Frontal cortex (tissue), 4 donors: ENCODE results near the gene CH25H. TPM values are rescaled to one million over a fixed set of nuclear protein-coding genes. Genes with fewer than 3 reads are reported as not detected.
"Not testable (repeated sequence)": the region's sequence is repeated elsewhere in the genome, so short reads cannot be mapped to it uniquely, and the experiment has no call there.

ENCODE experiments used
- DNase-seq, 2 donors: peaks; one replicate each; pipeline ENCODE4 v3.0.0; 2012; ENCODE audit warnings: low spot score in 2 of 2
- FAIRE-seq: peaks from 2 replicates; lab custom pipeline; 2012; peaks lifted over from hg19 to GRCh38; lab: Jason Lieb, UNC
- total RNA-seq: library from RNA; depleted of rRNA; stranded (reverse); fragments of >200 nt; gene quantifications from one replicate; pipeline ENCODE4 v1.2.3, GENCODE V29; 2014
- donor health status: control.
- donor health status: control.
- donor health status: control.

The CH25H gene
- total RNA-seq, 1 donor from 2014 or later, result 0.82 TPM

DNA sequence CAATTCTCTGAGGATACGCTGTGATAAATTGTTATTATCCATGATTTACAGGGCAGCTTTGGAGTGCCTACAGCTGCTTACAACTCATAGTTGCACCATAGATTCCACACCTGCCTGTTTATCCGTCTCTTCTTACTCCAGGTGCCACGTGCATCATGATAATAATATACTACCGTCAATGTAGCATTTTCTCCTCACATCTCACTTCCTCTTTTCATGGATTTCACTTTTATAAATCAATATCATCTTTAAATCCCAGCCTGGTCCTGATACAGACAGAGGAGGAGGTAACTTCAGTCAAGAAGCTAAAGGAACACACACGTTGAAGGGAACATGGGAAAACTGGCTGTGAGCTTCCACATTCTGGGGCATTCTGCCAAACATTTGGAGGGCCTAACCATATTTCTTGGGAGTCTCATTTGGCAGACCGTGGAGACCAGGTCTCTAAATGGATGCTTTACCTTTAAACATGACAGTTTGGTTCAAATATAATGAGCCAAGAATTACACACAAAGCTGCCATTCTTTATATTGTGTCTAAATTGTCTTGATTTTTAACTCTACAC, 2.4 kb downstream of the CH25H start:
- no peak for FAIRE-seq
- DNase-seq, result no peak

DNA sequence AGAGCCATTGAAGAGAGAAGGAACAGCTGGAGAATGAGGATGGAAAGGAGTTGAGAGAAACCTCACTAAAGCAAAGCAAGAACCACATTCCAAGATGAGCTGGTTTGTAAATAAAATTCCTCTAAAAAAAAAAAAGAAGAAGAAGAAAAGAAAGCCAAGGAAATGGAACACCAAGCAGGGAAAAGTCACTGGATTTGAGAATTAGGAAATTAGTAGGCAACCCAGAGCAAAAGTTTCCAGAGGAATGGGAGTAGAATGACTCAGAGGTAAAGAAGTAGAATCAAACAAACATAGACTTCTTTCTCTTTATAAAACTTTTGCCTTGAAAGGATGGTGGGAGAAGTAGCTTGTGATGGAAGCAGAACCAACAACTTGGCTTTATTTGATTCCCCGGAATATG, 3.9 kb downstream of the CH25H start:
- no peak for DNase-seq
- no peak for FAIRE-seq

DNA sequence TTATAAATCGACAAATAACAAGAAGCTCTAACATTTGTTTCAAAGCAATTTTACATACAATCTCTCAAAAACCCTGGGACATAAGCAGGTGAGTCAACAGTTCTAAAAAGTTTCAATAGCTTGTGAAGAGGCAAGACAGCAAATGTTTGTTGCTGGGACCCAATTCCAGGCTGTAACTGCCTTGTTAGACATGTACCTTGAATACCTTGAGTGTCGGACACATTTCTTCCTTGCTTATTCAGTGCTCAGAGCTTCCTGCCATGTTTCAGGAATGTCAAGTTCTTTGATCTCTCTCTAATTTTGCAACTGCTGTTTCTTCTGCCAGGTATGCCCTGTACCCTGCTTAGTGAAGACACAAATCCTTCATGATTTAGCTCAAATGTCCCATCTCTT, 5.1 kb downstream of the CH25H start:
- FAIRE-seq (no peak), DNase-seq (no peak)

DNA sequence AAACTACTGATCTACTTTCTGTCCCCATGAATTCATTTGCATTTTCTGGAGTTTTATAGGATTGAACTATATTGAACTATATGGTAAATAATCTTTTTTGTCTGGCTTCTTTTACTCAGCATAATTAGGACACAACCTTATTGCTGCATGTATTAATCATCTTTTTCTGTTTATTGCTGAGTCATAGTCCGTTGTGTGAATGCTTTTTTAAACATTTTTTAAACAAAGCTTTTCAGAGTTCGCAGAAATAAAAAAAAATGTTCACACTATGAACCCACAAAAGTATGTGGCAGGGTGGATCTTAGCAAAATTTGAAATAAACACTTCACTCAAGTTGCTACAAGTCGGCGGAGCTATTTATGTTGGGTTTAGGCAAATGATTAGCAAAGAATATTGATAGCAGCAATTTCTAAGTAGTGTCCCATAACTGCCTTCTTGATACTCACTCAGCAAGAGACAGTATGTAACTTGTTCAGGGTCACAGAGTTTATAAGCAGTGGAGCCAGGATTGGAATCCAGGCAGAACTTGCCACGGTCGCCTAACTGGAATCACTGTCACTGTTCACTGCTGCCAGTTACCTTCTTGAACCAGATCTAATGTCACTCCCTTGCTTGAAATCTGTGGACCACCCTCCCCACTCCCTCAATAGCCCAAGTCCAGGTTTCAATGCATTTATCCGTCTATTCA, 5.6 kb downstream of the CH25H start:
- FAIRE-seq, result no peak

DNA sequence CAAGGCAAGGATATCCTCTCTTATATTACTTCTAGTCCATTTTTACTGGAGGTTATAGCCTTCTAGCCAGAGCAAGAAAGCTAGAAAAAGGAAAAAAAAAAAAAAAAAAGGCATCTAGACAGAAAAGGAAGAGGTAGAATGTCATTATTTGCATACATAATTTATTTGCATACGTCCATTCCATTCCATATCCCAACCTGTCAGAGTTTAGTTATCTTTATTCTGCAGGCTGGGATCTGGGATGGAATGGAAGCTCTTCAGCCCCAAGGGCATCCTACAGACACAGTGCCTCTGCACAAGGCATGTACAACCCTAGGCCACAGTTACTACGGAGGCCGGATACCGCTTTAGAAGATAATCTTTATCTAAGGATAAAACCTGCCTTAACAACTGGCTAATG, 9.6 kb downstream of the CH25H start:
- FAIRE-seq, result no peak

More for the DNA sequence above, 5.6 kb downstream of the CH25H start:
- no peak for DNase-seq

GRCh38 chr10:89191301-89191700, 15.8 kb downstream of the CH25H start:
- FAIRE-seq, DNase-seq: not testable (repeated sequence)

More for the DNA sequence above, 9.6 kb downstream of the CH25H start:
- DNase-seq, result no peak

DNA sequence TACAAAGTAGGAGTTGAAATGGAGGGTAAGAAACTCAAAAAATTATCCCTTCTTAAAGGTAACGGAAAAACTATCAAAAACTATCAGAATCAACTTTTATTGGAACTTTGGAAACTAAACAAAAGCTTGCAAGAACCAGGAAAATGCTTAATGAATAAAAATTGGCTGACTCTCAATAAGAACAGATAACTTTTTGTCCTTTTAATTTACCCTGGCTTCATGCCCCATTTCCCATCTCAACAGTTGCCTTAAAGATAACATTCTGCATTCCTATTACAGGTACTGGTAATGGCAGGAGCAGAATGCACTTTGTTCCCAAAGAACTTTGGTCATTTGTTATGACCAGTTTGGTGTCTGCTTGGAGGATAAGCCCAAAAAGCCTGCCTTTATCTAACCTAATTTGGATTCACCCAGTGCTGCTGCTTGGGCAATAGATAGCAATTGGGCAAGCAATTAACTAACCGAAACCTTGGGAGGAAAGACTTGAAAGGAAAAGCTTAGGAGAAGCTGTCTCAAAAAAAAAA, 17.8 kb downstream of the CH25H start:
- no peak for DNase-seq
- FAIRE-seq, result no peak

DNA sequence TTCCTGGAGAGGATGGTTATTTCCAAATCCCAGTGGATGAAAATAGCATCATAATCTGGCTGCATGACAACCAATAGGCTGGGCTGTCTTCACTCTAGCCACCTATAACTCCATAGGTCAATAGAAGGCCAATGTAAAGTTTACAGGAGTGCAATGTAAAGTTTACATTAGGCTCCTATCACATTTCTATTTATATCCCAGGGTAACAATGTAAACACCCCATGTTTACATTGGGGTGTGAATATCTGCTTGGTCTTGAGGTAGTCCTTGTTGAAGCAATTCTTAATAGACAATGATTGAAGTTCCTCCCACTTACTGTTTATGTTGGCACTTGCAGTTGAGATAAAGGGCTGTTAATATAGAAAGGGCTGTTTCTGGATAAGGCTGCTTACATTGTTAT, 21.5 kb downstream of the CH25H start:
- FAIRE-seq (no peak), DNase-seq (no peak)

DNA sequence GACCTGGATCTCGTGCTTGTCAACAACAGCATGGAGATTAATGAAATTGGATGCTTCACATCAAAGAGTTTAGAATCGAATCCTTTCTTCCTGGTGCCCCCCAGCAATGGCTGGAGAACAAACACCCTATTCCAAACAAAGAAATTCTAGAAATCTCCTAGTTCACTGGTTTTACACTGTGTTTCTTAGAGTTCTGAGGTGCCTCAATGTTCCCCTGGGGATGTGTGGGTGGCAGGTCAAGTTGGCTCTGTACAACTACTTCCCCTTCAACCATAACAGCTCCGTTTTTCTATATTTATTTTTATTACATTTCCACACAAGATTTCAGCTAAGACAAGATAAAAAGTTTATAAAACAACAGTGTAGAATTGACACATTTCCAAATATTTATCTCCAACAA, 22.5 kb downstream of the CH25H start:
- FAIRE-seq (no peak), DNase-seq (no peak)

DNA sequence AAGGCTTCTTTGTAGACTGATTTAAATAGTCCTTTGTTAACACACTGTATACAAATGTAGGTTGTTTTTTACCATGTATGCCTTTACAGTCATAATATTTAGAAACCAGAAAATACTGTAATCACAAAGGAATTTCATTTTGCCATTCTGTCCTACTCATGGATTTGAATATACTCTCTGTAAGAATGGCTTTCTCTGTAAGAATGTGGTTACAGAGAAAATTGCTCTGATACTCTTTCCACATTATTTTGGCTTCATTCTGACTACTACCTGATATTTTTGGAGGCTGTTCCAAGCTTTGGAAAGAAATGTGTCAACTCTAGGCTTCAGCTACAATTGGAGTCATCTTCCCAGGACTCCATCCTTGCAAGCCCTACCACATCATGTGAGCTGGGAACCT, 23.5 kb downstream of the CH25H start:
- DNase-seq (no peak), FAIRE-seq (no peak)

- no peak for FAIRE-seq
- no peak for DNase-seq
Measured at GRCh38 chr10:89182894-89183293, 24.2 kb downstream of the CH25H start.

DNA sequence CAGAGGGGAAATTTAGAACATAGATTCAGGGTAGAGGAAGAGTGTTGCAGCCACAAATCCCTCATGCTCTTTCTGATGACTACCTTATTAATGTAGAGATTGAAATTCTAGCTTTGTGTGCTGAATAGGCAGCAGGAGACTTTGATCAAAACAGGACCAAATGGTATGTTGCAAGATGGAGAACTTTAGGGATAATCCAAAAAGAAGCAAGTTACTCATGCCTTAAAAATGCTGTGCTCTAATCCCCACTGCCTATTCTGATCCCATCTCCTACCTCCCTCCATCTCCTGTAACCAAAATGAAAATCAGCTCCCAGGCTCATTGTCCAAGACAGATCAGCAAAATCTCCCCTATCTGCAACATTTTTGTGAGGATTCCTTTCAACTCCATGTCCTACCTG, 31.3 kb downstream of the CH25H start:
- FAIRE-seq (no peak), DNase-seq (no peak)

GRCh38 chr10:89173075-89173474, 34.0 kb downstream of the CH25H start:
- DNase-seq, result no peak
- no peak for FAIRE-seq

DNA sequence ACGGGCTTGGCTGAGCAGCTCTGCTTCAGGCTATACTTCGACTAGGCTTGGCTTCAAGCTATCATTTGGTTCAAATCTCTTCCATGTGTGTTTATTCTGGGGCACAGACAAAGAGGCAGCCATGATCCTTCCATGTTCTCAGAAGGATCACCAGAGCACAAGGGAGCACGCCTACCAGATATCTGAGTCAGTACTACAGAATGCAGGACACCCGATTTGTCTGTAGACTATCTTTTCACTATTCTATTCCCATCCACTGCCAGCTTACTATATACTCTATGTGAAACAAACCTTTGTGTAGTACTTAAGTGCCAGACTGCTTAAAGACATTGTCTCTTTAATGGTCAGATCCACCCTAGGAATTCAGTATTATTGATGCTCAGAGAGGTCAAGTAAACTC, 35.1 kb downstream of the CH25H start:
- no peak for FAIRE-seq
- DNase-seq, result no peak

DNA sequence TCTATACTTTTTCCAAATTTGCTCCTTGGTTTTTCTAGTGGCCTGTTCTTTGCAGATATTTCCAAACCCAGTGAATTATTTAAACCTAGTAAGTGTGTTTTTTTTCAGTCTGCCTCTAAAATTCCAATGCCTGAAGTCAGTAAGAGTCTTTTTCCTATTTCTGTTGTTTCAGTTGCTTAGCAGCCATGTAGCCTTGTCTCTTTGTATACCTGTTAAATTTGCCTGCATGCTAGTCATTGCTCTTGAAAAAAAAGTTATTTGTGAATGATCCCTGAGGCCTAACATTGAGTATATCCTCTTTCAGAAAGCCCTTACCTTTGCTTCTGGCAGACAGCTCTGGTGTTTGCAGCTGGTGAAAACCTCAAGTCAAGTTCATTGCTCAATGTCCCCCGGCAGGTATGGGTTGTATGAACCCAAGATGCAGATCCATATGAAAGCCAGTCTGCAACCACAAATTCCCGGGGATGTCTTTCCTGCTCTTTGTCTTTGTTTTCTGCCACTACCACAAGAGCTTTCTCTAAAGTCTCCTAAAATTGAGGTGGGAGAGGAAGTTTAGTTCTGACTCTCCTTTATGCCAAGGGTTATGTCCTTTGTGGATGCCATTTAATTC, 35.7 kb downstream of the CH25H start:
- no peak for FAIRE-seq

DNA sequence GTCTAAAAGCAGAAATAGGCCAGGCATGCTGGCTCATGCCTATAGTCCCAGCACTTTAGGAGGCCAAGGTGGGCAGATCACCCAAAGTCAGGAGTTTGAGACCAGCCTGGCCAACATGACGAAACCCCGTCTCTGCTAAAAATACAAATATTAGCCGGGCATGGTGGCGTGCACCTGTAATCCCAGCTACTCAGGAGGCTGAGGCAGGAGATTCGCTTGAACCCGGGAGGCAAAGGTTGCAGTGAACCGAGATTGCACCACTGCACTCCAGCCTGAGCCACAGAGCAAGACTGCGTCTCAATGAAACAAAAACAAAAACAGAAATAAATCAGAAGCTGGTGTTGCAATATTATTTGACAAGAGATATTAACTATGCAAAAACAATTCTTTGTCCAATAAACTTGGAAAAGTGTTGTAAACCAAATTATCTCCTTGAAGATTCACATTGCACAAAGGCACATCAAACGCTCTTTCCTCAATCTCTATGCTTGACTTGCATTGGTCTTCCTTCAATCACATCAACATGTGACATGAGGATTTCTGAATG, 38.7 kb downstream of the CH25H start:
- not testable (repeated sequence) for FAIRE-seq, DNase-seq

More for the DNA sequence above, 35.7 kb downstream of the CH25H start:
- DNase-seq, result no peak

DNA sequence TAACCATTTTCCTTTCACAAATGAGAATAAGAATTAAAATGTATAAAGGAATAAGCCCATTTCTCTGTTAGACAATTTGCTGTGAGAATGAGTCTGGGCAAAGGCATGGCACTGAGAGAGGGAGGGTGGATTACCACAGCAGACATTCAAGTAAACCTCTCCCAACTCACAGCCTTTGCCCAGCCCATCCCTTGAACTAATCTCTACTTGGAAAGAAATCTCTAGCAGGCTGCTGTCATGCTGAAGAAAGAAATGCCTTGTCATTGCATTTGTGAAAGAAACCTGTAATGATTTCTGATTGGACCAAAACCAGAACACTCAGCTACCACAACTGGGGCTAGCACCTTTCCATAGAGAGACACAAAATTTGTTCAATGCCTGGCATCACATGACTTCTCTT, 39.2 kb downstream of the CH25H start:
- DNase-seq, result no peak
- no peak for FAIRE-seq

DNA sequence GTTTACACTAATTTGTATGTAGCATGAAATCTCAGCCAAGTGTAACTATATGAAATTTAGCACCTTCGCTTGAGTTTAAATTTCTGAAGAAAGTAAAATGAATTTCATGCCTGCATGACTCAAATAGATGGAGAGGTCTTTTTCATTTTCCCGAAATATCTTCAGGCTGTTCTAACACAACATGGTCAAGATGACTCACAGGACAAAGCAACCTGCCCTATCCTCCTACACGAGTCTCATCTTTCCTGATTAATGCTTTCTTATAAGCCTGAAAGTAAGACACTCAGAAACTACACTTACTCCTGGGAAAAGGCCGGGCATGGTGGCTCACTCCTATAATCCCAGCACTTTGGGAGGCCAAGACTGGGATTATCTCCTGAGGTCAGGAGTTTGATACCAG, 41.2 kb downstream of the CH25H start:
- DNase-seq (no peak), FAIRE-seq (no peak)

GRCh38 chr10:89164920-89165319, 42.2 kb downstream of the CH25H start:
- FAIRE-seq (no peak), DNase-seq (no peak)

GRCh38 chr10:89164080-89164479, 43.0 kb downstream of the CH25H start:
- DNase-seq (no peak), FAIRE-seq (no peak)
